Suprapubic skin (tissue), 4 donors: ENCODE data around the gene WDR4.

Experiments
- CTCF ChIP-seq, 2 donors: fragments of 200-600 bp in 1 of 2; fragments of 450-650 bp in 1 of 2; sonication (generic) in 1 of 2; IDR thresholded peaks; one replicate each; pipeline ENCODE4 v1.5.1; 2016 to 2019; ENCODE audit warnings: antibody characterized with exemption in 2 of 2, mild to moderate bottlenecking in 1 of 2, moderate library complexity in 1 of 2
- EP300 ChIP-seq: sonication (generic); formaldehyde crosslinking; IDR thresholded peaks from one replicate; pipeline ENCODE4 v1.6.1; 2017; ENCODE audit warnings: antibody characterized with exemption
- POLR2A ChIP-seq, 2 donors: fragments of 450-650 bp; IDR thresholded peaks; one replicate each; pipeline ENCODE4 v1.6.1; 2017; ENCODE audit warnings: antibody characterized with exemption in 2 of 2, mild to moderate bottlenecking in 2 of 2, moderate library complexity in 2 of 2
- POLR2AphosphoS5 ChIP-seq, 3 donors: sonication (generic); formaldehyde crosslinking; IDR thresholded peaks; one replicate each; pipeline ENCODE4 v1.6.1; 2017; ENCODE audit warnings: antibody characterized with exemption in 3 of 3

- TF ChIP-seq CTCF (IDR thresholded peaks at IDR 0.05): no peak
- no peak for TF ChIP-seq POLR2AphosphoS5 (IDR thresholded peaks at IDR 0.05)
- TF ChIP-seq POLR2A (IDR thresholded peaks at IDR 0.05): no peak
- no peak for TF ChIP-seq EP300
Measured at GRCh38 chr21:42861848-42862400, 17.4 kb downstream of the WDR4 start.
